Activated CD8-positive, alpha-beta memory T cell treated with anti-CD3 and anti-CD28 coated beads, Interleukin-2, amount 50 U/mL, for 1 hour (primary cell): ENCODE data around the gene JAKMIP1.

Experiments
- DNase-seq: peaks from one replicate; pipeline ENCODE4 v3.0.0-alpha.2; 2020; ENCODE audit errors: extremely low read depth

The JAKMIP1 gene

GRCh38 chr4:6065166-6065565, 135.2 kb downstream of the JAKMIP1 start:
- no peak for DNase-seq

GRCh38 chr4:6064383-6064782, 136.0 kb downstream of the JAKMIP1 start:
- DNase-seq, result no peak

GRCh38 chr4:6063684-6064083, 136.7 kb downstream of the JAKMIP1 start:
- DNase-seq, result no peak

DNA sequence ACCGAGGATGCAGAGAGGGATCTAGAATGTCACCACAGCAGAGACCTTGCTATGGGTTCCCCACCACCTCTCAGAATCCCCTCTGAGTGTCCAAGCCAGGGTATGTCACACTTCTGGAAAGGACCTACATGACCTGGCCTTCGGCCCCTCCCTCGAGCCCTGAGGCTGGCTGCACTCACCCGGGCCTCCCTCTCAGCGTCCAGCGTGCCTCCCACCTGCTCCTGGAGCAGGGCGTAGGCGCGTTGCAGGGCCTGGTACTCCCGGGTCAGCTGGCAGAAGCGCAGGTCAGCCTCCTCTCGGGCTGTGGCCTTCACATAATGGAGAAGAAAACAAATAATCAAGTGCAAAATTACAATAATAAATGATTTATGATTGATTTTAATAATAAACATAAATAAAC, 138.2 kb downstream of the JAKMIP1 start:
- no peak for DNase-seq

- no peak for DNase-seq
These were observed 141.0 kb downstream of the JAKMIP1 start for GRCh38 chr4:6059375-6059805.

DNA sequence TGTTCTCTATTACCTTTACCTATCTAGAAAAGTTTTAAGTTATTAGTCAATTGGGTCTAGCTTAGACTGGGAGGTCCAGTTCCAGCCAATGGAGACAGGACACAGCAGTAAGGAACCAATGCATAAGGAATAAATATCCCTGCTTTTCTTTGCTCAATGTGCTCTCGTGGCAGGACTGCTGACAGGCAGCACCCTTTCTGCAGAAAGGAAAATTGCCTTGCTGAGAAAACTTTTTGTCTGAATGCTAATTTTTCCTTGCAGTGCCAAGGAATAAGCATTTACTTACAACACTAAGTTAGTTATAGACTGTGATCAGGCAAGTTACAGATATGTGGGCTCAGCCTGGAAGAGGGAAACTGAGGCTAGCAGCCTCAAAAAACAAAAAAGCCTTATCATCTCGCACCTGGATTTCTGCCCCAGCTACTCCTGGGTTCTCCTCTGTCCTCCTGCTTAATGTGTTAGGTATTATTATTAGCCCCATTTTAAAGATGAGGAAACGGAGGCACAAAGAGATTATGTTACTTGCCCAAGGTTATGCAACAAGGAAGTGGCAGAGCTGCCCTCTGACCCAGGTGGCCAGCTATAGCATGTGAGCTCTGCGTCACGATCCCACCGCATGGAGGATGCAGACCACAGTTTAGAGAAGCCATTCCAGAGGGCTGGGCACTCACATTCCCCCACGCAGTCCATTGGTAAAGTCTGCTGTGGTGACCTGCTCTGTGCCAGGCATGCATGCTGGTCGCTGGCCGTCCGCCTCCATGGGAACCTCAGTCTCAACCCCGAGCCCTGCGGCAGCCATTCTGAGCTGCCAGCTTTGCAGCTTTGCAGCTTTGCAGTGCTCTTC, 141.6 kb downstream of the JAKMIP1 start:
- DNase-seq, result no peak

GRCh38 chr4:6056976-6057766, 143.2 kb downstream of the JAKMIP1 start:
- DNase-seq, result no peak

DNA sequence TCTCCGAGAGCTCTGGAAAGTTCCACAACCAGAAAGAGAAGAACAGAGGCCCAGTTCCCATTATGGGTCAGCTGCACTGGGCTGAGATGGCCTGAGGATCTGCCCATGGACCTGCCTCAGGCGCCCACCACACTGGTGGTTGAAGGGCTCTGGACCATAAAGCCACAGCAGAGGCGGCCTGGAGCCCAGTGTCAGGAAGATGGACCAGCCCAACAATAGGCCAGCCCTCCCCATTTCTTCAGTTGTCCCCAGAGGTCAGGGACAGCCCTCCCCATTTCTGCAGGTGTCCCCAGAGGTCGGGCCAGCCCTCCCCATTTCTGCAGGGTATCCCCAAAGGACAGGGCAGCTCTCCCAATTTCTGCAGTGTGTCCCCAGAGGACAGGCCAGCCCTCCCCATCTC, 144.9 kb downstream of the JAKMIP1 start:
- no peak for DNase-seq

DNA sequence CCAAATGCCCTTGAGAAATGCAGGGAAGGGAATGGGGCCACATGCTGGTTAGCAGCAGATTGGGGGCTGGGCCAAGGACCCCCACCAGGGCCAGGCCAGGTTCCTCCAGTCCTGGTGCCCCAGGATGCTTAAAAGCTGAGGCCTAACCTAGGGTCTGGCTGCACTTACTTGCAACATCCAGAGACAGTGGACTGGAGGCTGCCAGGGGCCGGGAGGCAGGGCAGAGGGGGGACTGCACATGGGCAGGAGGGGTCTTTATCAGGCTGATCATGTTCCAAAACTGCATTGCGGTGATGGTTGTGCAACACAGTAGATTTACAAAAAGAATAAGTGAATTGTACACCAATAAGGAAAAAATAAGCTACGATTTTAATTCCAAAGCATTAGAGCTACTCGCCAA, 145.3 kb downstream of the JAKMIP1 start:
- no peak for DNase-seq

DNA sequence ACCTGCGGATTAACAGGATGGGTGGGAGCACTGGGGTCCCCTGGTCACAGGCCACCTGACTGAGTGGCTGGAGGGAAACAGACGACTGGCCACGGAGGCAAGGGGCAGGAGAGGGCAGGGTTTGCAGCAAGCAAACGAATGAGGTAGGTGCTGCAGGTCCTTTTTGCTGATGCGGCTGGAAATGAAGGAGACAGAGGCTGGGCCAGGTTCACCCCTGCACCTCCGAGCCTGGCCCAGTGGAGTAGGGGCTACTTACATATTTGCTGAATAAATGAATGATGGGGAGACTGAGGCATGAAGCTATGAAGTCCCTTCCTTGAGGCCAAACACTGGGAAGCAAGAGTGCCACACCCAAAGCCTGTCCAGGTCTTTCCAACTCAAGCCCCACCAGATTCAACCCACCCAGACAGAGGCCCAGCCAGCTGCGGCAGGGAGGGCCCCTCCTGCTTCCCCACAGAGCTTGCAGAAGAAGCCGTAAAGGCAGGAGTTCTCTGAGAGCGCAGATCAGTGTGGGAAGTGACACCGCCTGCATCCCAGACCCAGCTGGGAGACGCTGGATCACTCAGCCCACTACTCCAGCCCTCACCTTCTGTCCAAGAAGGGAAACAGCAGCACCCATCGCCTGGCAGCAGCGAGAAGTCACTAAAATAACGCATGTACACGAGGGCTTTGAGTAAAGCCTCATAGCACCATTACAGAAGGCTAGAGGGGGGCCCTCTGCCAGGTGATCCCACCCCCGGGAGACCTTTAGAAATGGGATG, 146.0 kb downstream of the JAKMIP1 start:
- DNase-seq, result no peak

- no peak for DNase-seq
These were observed 147.7 kb downstream of the JAKMIP1 start for GRCh38 chr4:6052679-6053078.

GRCh38 chr4:6050551-6050950, 149.8 kb downstream of the JAKMIP1 start:
- DNase-seq, result no peak

DNA sequence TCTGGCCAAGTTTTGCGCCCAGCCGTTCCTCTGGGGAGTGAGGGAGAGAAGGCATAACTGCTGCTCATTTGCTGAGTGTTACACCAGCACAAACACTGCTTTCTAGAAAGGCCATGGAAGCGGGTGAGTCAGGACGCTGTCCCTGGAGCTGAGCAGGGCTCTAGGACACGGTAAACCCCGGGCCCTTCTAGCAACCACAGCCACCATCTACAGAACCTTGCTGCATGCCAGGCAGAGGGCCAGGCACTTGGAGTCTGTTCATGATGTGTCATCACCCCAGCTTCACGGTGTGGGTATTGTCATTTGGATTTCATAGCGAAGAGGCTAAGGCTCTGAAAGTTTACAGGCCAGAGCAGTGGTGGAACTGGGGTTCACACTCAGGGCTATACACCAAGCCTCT, 150.4 kb downstream of the JAKMIP1 start:
- DNase-seq, result no peak

DNA sequence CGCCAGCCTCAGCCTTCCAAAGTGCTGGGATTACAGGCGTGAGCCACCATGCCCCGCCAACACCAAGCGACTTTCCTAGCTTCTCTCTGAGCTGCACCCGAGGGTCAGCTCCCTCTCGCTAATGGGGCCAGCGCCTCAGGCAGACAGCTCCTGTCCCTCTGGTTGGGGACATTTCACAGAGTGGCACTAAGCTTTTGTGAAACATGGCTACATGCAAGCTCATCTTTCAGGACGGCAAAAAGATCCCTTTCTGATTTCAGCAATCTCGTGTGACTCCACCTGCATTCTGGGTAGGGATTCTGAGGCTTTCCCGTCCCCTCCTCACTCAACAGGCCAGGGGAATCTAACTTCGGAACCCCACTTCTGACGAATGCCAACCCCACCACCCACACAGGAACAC, 151.1 kb downstream of the JAKMIP1 start:
- DNase-seq, result no peak

DNA sequence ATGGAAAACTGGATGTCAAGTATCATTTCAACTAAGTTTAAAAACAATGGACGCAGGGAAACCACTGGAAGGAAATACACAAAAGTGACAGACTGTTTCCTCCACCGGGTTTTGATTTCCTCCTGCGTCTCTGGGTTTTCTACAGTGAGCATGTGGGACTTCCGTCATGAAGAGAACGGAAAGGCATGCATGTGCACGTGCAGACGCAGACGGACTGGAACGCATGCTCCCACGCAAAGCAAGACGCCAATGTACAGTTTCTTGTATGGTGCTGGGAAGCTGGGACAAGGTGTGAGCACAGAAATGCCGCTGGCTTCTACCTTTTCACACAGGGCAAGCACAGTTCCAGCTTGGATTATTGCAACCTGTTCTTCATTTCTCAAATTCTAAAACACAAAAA, 151.8 kb downstream of the JAKMIP1 start:
- DNase-seq, result no peak

- DNase-seq, result no peak
These were observed 153.1 kb downstream of the JAKMIP1 start for GRCh38 chr4:6047130-6047673.

GRCh38 chr4:6046526-6047129, 153.7 kb downstream of the JAKMIP1 start:
- DNase-seq, result no peak

DNA sequence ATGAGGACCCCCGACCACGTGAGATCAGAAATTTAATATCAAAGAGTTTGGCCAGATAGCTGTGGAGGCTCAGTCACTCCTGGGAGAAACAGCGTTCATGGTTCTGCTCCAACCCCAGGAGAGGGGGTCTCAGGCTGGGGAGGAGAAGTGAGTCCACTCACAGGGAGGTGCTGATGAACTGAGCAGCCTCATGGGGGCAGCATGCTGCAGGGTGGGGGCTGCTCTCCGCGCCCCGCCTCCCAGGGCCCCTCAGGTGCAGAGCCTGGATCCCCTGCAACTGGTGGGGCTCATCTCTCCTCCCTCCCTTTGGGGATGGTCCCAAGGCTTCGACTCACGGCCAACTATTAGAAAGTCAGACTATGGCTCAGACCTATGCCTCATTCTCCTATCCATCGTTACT, 155.5 kb downstream of the JAKMIP1 start:
- no peak for DNase-seq

DNA sequence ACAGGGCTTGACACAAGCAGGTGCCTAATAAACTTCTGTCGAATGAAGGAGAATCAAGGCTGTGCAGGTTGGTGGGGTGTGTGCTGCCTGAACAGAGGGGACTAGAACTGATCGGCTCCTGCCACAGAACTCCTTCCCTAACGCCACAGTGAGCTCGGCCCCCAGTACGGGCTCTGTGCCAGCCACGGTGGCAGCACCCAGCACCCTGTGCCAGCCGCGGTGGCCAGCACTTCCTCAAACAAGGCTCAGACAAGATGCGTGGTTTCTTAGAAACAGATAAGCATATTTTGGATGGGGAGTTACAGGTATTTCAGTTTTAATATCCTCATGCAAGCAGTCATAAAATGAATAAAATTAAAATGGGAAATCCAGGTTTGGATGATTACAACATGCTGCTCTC, 156.1 kb downstream of the JAKMIP1 start:
- DNase-seq, result no peak

GRCh38 chr4:6043843-6044242, 156.5 kb downstream of the JAKMIP1 start:
- DNase-seq, result no peak

- DNase-seq, result no peak
These were observed 157.2 kb downstream of the JAKMIP1 start for GRCh38 chr4:6043188-6043587.
